HepG2 (cell line): ENCODE results near the gene KLHL17. TPM values are rescaled to one million over a fixed set of nuclear protein-coding genes. Genes with fewer than 3 reads are reported as not detected.
A peak's percentile ranks its signal among the peaks of the same experiment; 100 is the strongest.

Source experiments
- BCL6 ChIP-seq: IDR thresholded peaks from 2 replicates; pipeline ENCODE4 v1.6.1; 2016; ENCODE audit warnings: missing genetic modification reagents, missing compliant biosample characterization
- EEA1 ChIP-seq: sonication (generic); formaldehyde crosslinking; IDR thresholded peaks from 2 replicates; pipeline ENCODE4 v1.5.1; 2020; ENCODE audit warnings: mild to moderate bottlenecking, missing genetic modification reagents, borderline replicate concordance
- GABPB1 ChIP-seq: IDR thresholded peaks from 2 replicates; pipeline ENCODE4 v1.6.1; 2016; ENCODE audit warnings: mild to moderate bottlenecking, missing genetic modification reagents, moderate library complexity, missing compliant biosample characterization
- HNRNPLL ChIP-seq: fragments of 200-400 bp; formaldehyde crosslinking; IDR thresholded peaks from 2 replicates; pipeline ENCODE4 v1.6.1; 2017; ENCODE audit warnings: mild to moderate bottlenecking, low read depth, low read length; ENCODE audit not compliant: poor library complexity, severe bottlenecking
- ISX ChIP-seq: sonication (generic); formaldehyde crosslinking; conservative IDR thresholded peaks from 2 replicates; pipeline ENCODE4 v1.5.0; 2020; ENCODE audit warnings: missing genetic modification reagents
- KDM5A ChIP-seq: fragments of 200-600 bp; sonication (generic); IDR thresholded peaks from 2 replicates; pipeline ENCODE4 v1.7.0; 2018; ENCODE audit warnings: antibody characterized with exemption, mild to moderate bottlenecking, low read length, borderline replicate concordance
- MBNL3 ChIP-seq: fragments of 250-450 bp; sonication (Bioruptor Pico); conservative IDR thresholded peaks from 2 replicates; pipeline ENCODE4 v1.8.0; 2022; ENCODE audit warnings: mild to moderate bottlenecking, inconsistent platforms
- NAIF1 ChIP-seq: sonication (generic); formaldehyde crosslinking; IDR thresholded peaks from 2 replicates; pipeline ENCODE4 v1.5.0; 2020; ENCODE audit warnings: mild to moderate bottlenecking, missing genetic modification reagents, borderline replicate concordance
- NFKB2 ChIP-seq: sonication (generic); formaldehyde crosslinking; IDR thresholded peaks from 2 replicates; pipeline ENCODE4 v1.4.0; 2020; ENCODE audit warnings: missing genetic modification reagents, borderline replicate concordance
- SAP130 ChIP-seq: IDR thresholded peaks from 2 replicates; pipeline ENCODE4 v1.6.1; 2016; ENCODE audit warnings: low read depth
- TEAD2 ChIP-seq: sonication (generic); formaldehyde crosslinking; IDR thresholded peaks from 2 replicates; pipeline ENCODE4 v1.9.0; 2021; ENCODE audit warnings: missing genetic modification reagents
- ZMYM4 ChIP-seq: sonication (generic); formaldehyde crosslinking; IDR thresholded peaks from 2 replicates; pipeline ENCODE4 v1.8.1; 2023; ENCODE audit warnings: mild to moderate bottlenecking, missing genetic modification reagents
- ZNF138 ChIP-seq: sonication (generic); formaldehyde crosslinking; IDR thresholded peaks from 2 replicates; pipeline ENCODE4 v1.5.0; 2020; ENCODE audit warnings: mild to moderate bottlenecking, low read depth, missing genetic modification reagents
- ZNF142 ChIP-seq: sonication (generic); formaldehyde crosslinking; IDR thresholded peaks from 2 replicates; pipeline ENCODE4 v1.4.0; 2020; ENCODE audit warnings: missing genetic modification reagents
- ZNF160 ChIP-seq: sonication (generic); formaldehyde crosslinking; IDR thresholded peaks from 2 replicates; pipeline ENCODE4 v1.8.0; 2022; ENCODE audit warnings: mild to moderate bottlenecking, inconsistent platforms, missing genetic modification reagents
- ZNF205 ChIP-seq: IDR thresholded peaks from 2 replicates; pipeline ENCODE4 v1.6.1; 2018; ENCODE audit warnings: missing biosample characterization, missing genetic modification reagents
- ZNF263 ChIP-seq: sonication (generic); formaldehyde crosslinking; IDR thresholded peaks from 2 replicates; pipeline ENCODE4 v1.4.0; 2020; ENCODE audit warnings: missing genetic modification reagents
- ZNF546 ChIP-seq: sonication (generic); formaldehyde crosslinking; conservative IDR thresholded peaks from 2 replicates; pipeline ENCODE4 v1.8.1; 2023; ENCODE audit warnings: mild to moderate bottlenecking, missing genetic modification reagents
- ZNF619 ChIP-seq: sonication (generic); formaldehyde crosslinking; IDR thresholded peaks from 2 replicates; pipeline ENCODE4 v1.4.0; 2020; ENCODE audit warnings: mild to moderate bottlenecking, missing genetic modification reagents
- ZNF777 ChIP-seq: sonication (generic); formaldehyde crosslinking; IDR thresholded peaks from 2 replicates; pipeline ENCODE4 v1.4.0; 2020; ENCODE audit warnings: missing genetic modification reagents
- polyA plus RNA-seq, 8 experiments: library from polyadenylated mRNA; depleted of rRNA in 3 of 8; stranded (reverse) in 7 of 8; unstranded in 1 of 8; fragments of >200 nt; fragmentation: Illumina TruSeq in 4 of 8; extraction: Trizol in 4 of 8; gene quantifications; 2 replicates each; pipeline versions ENCODE4 v1.2.1 to v1.2.3, GENCODE V29; 2011 to 2016; ENCODE audit warnings: low read depth in 4 of 8, missing spikeins in 1 of 8, mixed read lengths in 1 of 8; ENCODE audit not compliant: insufficient read depth in 1 of 8
- total RNA-seq, 5 experiments: library from RNA; depleted of rRNA; stranded (reverse); fragments of >200 nt; fragmentation: Illumina TruSeq; extraction: Trizol; gene quantifications; 2 replicates each; pipeline ENCODE4 v1.2.3, GENCODE V29; 2016; ENCODE audit warnings: low read depth in 1 of 5
- TF ChIP-seq, protein P1 (sequence below): IDR thresholded peaks from 2 replicates; pipeline ENCODE4 v1.6.1; 2016; ENCODE audit warnings: mild to moderate bottlenecking, missing biosample characterization, missing genetic modification reagents
- TF ChIP-seq, protein P2 (sequence below): IDR thresholded peaks from 2 replicates; pipeline ENCODE4 v1.6.1; 2018; ENCODE audit warnings: missing genetic modification reagents, mild to moderate bottlenecking, missing compliant biosample characterization

Gene KLHL17
- total and polyA plus RNA-seq, 2 of the 13 experiments (the other 11 are each of a cell fraction or from before 2014, with no cell fraction given): 9.3 to 24.7 TPM

DNA sequence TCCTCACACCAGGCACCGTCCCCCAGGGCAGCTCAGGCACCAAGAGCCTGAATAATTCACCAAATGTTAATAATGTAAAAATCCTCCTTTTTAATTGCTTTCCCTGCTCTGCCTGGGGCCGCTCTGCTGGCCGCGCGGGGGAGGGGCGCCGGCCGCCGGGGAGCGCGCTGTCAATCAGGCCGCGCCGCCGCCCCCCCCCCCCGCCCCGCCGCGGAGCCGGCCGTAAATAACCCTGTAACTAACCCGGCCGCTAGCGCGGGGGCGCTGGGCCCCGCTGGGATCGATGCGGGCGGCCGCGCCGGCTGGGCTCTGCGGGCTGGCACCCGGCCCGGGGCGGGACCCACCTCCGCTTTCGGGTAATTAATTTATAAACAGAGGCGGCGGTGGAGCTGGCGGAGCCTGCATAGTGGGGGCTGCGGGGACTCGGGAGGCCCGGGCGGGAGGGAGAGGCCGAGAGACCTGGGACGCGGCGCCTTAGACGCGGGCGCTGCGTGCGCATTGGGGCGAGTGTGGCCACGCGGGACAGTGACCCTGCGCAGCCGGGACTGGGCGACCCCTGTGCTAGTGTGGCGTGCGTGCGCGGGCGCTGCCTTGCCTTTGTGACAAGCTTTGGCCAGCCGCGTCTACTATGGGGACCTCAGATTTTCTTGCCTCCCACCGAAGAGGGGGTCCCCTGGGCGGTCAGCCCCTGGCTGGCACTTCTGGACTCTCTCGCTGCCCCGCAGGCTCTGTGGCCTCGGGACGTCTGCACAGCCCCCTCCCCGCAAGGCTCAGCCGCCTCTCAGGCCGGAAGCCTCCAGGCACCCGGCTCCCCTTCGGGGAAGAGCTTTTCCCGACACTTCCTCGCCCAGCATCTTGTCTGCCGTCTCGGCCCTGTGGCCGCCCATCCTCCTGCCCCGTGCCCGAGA is 20.0 kb upstream of the KLHL17 start (continued):
- TF ChIP-seq ZNF142 (CRISPR knock-in tag): 0 out of 2 replicates have a peak, but pooled peaks have one; percentile 19
- 0 out of 2 replicates have a peak, but pooled peaks have one; percentile 77 for TF ChIP-seq EEA1 (CRISPR knock-in tag)
- 0 out of 2 replicates have a peak, but pooled peaks have one; percentile 6 for TF ChIP-seq ZNF777 (CRISPR knock-in tag)
- TF ChIP-seq ZNF160 (CRISPR knock-in tag): no peak
- no peak for TF ChIP-seq ZNF546 (CRISPR knock-in tag)
- TF ChIP-seq ZNF619 (CRISPR knock-in tag): no peak
- no peak for TF ChIP-seq TEAD2
- no peak for TF ChIP-seq ISX (CRISPR knock-in tag)
- TF ChIP-seq BCL6: peak; percentile 34; the same call in 1 of the 2 replicates
- TF ChIP-seq, protein P1, sequence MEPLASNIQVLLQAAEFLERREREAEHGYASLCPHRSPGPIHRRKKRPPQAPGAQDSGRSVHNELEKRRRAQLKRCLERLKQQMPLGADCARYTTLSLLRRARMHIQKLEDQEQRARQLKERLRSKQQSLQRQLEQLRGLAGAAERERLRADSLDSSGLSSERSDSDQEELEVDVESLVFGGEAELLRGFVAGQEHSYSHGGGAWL: no peak
- TF ChIP-seq ZNF205 (CRISPR knock-in tag): no peak
- peak; percentile 35 for TF ChIP-seq HNRNPLL
- TF ChIP-seq GABPB1 (CRISPR knock-in tag): peak; percentile 8; the same call in 1 of the 2 replicates
- peak; percentile 29; the same call in 1 of the 2 replicates for TF ChIP-seq SAP130 (CRISPR knock-in tag)
- TF ChIP-seq KDM5A: no peak
- TF ChIP-seq, protein P2, sequence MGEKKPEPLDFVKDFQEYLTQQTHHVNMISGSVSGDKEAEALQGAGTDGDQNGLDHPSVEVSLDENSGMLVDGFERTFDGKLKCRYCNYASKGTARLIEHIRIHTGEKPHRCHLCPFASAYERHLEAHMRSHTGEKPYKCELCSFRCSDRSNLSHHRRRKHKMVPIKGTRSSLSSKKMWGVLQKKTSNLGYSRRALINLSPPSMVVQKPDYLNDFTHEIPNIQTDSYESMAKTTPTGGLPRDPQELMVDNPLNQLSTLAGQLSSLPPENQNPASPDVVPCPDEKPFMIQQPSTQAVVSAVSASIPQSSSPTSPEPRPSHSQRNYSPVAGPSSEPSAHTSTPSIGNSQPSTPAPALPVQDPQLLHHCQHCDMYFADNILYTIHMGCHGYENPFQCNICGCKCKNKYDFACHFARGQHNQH (CRISPR knock-in tag): no peak
- no peak for TF ChIP-seq ZNF138 (CRISPR knock-in tag)
- TF ChIP-seq NAIF1 (CRISPR knock-in tag): no peak
- no peak for TF ChIP-seq ZNF263 (CRISPR knock-in tag)
- TF ChIP-seq ZMYM4: no peak
- peak; percentile 19; the same call in 1 of the 2 replicates for TF ChIP-seq NFKB2 (CRISPR knock-in tag)
- no peak for TF ChIP-seq MBNL3
